T-cell (primary cell): Measurements from ENCODE around the gene ZFHX3. TPM values are rescaled to one million over a fixed set of nuclear protein-coding genes. Genes with fewer than 3 reads are reported as not detected.

Source experiments
- ATAC-seq, 4 experiments: fragments of 200-7000 bp in 3 of 4; fragments of 150-1000 bp in 1 of 4; cut with Tn5 transposase; replicated peaks in 1 of 4; 1 replicate in 3 of 4; 2 replicates in 1 of 4; pipeline ENCODE4 v1.10.0; 2021; ENCODE audit warnings: moderate library complexity in 3 of 4, mild to moderate bottlenecking in 2 of 4, moderate number of reproducible peaks in 1 of 4
- CTCF ChIA-PET, 2 donors: fragments of 300-600 bp; sonication (Branson Sonifier 250); formaldehyde crosslinking; loops; one replicate each; lab custom pipeline; 2022; ENCODE audit warnings: antibody characterized with exemption in 2 of 2; lab: Charles Lee
- POLR2A ChIA-PET, 2 donors: fragments of 300-600 bp; sonication (Branson Sonifier 250); formaldehyde crosslinking; loops; one replicate each; lab custom pipeline; 2022; ENCODE audit warnings: antibody characterized with exemption in 2 of 2; lab: Charles Lee
- DNase-seq, 35 experiments: peaks; one replicate each; pipeline versions ENCODE4 v3.0.0 to v3.0.0-alpha.2; 2013 to 2023
- H3K27ac ChIP-seq: one replicate; pipeline ENCODE4 v1.5.1; 2013; ENCODE audit warnings: low read length
- H3K27me3 ChIP-seq, 2 experiments: replicated peaks in 1 of 2; 1 replicate in 1 of 2; 2 replicates in 1 of 2; pipeline versions ENCODE4 v1.6.1 to v1.7.0; 2013; ENCODE audit warnings: low read length in 1 of 2, mixed read lengths in 1 of 2; ENCODE audit not compliant: control insufficient read depth in 2 of 2, insufficient read depth in 2 of 2; ENCODE audit errors: extremely low read depth in 1 of 2
- H3K36me3 ChIP-seq, 2 donors: 1 replicate in 1 of 2; 2 replicates in 1 of 2; pipeline versions ENCODE4 v1.6.1 to v1.7.0; 2013; ENCODE audit warnings: low read length in 1 of 2; ENCODE audit not compliant: control insufficient read depth in 2 of 2, insufficient read depth in 1 of 2; ENCODE audit errors: extremely low read depth in 1 of 2
- H3K4me1 ChIP-seq, 2 experiments: 1 replicate in 1 of 2; 2 replicates in 1 of 2; pipeline versions ENCODE4 v1.6.1 to v1.7.0; 2013; ENCODE audit warnings: low read length in 2 of 2, mixed read lengths in 1 of 2; ENCODE audit not compliant: insufficient read depth in 2 of 2, control insufficient read depth in 1 of 2; ENCODE audit errors: extremely low read depth in 1 of 2
- H3K4me3 ChIP-seq, 2 donors: 1 replicate in 1 of 2; 2 replicates in 1 of 2; pipeline versions ENCODE4 v1.5.1 to v1.7.0; 2013; ENCODE audit warnings: mild to moderate bottlenecking in 2 of 2, low read length in 1 of 2, moderate library complexity in 1 of 2; ENCODE audit not compliant: control insufficient read depth in 1 of 2; ENCODE audit errors: extremely low read depth in 1 of 2
- H3K9me3 ChIP-seq: 2 replicates; pipeline ENCODE4 v1.7.0; 2013
- H3K27ac Mint-ChIP-seq, 2 donors: one replicate each; pipeline ENCODE4 v1.8.0; 2020 to 2021; ENCODE audit warnings: mild to moderate bottlenecking in 2 of 2, mixed read lengths in 2 of 2
- H3K27me3 Mint-ChIP-seq, 2 donors: one replicate each; pipeline ENCODE4 v1.8.0; 2021 to 2022; ENCODE audit warnings: mixed read lengths in 2 of 2
- H3K36me3 Mint-ChIP-seq: one replicate; pipeline ENCODE4 v1.8.0; 2021; ENCODE audit warnings: mixed read lengths
- H3K4me1 Mint-ChIP-seq, 3 donors: one replicate each; pipeline ENCODE4 v1.8.0; 2020 to 2022; ENCODE audit warnings: mixed read lengths in 3 of 3, mild to moderate bottlenecking in 1 of 3
- H3K4me3 Mint-ChIP-seq, 3 donors: one replicate each; pipeline ENCODE4 v1.8.0; 2020 to 2022; ENCODE audit warnings: mild to moderate bottlenecking in 3 of 3, mixed read lengths in 3 of 3, moderate library complexity in 3 of 3
- H3K9me3 Mint-ChIP-seq, 3 donors: one replicate each; pipeline ENCODE4 v1.8.0; 2020 to 2022; ENCODE audit warnings: mixed read lengths in 3 of 3
- WGBS: methylation state at CpG from one replicate; pipeline ENCODE4 v1.1.5; 2013; ENCODE audit warnings: missing lambda C conversion rate; ENCODE audit not compliant: insufficient coverage; 5-methylcytosine and 5-hydroxymethylcytosine counted together
- total RNA-seq, 35 experiments: library from RNA in 6 of 35; stranded (reverse) in 6 of 35; fragments of 120-200 nt in 1 of 35; gene quantifications; one replicate each; pipeline versions ENCODE4 v1.2.1 to v1.2.4 and lab custom pipeline; 2013 to 2026

Gene ZFHX3
- total RNA-seq, 5 donors from 2014 or later (not counting 1 experiment from before 2014, with no cell fraction given): 0.35 to 2.1 (median 1.0) TPM

- H3K4me3 ChIP-seq: no peak overlapping the region
- no peaks in the 10 kb centered on the region for H3K4me1 Mint-ChIP-seq
Measured at GRCh38 chr16:72838586-72838910, 209.4 kb downstream of the ZFHX3 start.

GRCh38 chr16:72837846-72838585, 209.9 kb downstream of the ZFHX3 start:
- H3K4me1 Mint-ChIP-seq: no peaks in the 10 kb centered on the region
- no peak overlapping the region for H3K27ac Mint-ChIP-seq

More at GRCh38 chr16:72838586-72838910, 209.4 kb downstream of the ZFHX3 start:
- ATAC-seq: no peak
- Mint-ChIP-seq H3K27me3 (no peaks in the 10 kb centered on the region), H3K4me3 (no peak overlapping the region), H3K9me3 (no peaks in the 10 kb centered on the region), H3K36me3 (no peaks in the 10 kb centered on the region), H3K27ac (no peak overlapping the region)
- no peak for DNase-seq
- WGBS: no CpG with 5 or more reads among the region's 11 CpGs
- H3K27me3 ChIP-seq: peaks cover 0 to 2% of the 10 kb centered on the region in 2 experiments
- ChIA-PET POLR2A (no interaction called here), CTCF (no interaction called here)
- H3K9me3 ChIP-seq: no peaks in the 10 kb centered on the region
- no peak overlapping the region for H3K27ac ChIP-seq
- H3K4me1 ChIP-seq: no peaks in the 10 kb centered on the region
- H3K36me3 ChIP-seq: no peaks in the 10 kb centered on the region

GRCh38 chr16:72836985-72837384, 210.9 kb downstream of the ZFHX3 start:
- Histone ChIP-seq H3K4me3 (no peak overlapping the region), H3K27ac (no peak overlapping the region), H3K27me3 (peaks cover 0 to 2% of the 10 kb centered on the region in 2 experiments), H3K36me3 (no peaks in the 10 kb centered on the region), H3K4me1 (no peaks in the 10 kb centered on the region), H3K9me3 (no peaks in the 10 kb centered on the region)
- no peak for ATAC-seq
- ChIA-PET POLR2A (no interaction called here), CTCF (interaction anchor here in 1 of 2 donors (0.7 kb wide), 1 partner anchor 203 kb away, joined by 4 read pairs; no protein-coding TSS in a partner anchor)
- no peak for DNase-seq
- no peak overlapping the region for H3K27ac Mint-ChIP-seq
- H3K36me3 Mint-ChIP-seq: no peaks in the 10 kb centered on the region
- no peaks in the 10 kb centered on the region for H3K4me1 Mint-ChIP-seq
- WGBS: 90% methylated on average over 5 of the region's 8 CpGs
- H3K4me3 Mint-ChIP-seq: no peak overlapping the region
- no peaks in the 10 kb centered on the region for H3K27me3 Mint-ChIP-seq
- no peaks in the 10 kb centered on the region for H3K9me3 Mint-ChIP-seq

More at GRCh38 chr16:72837846-72838585, 209.9 kb downstream of the ZFHX3 start:
- H3K4me1 ChIP-seq: no peaks in the 10 kb centered on the region
- Mint-ChIP-seq H3K4me3 (no peak overlapping the region), H3K27me3 (no peaks in the 10 kb centered on the region), H3K9me3 (no peaks in the 10 kb centered on the region), H3K36me3 (no peaks in the 10 kb centered on the region)
- ChIA-PET POLR2A (no interaction called here), CTCF (no interaction called here)
- no peaks in the 10 kb centered on the region for H3K36me3 ChIP-seq
- H3K4me3 ChIP-seq: no peak overlapping the region
- ATAC-seq: no peak
- no CpG with 5 or more reads among the region's 9 CpGs for WGBS
- H3K27me3 ChIP-seq: peaks cover 0 to 2% of the 10 kb centered on the region in 2 experiments
- no peaks in the 10 kb centered on the region for H3K9me3 ChIP-seq
- H3K27ac ChIP-seq: no peak overlapping the region
- no peak for DNase-seq

GRCh38 chr16:72836181-72836580, 211.7 kb downstream of the ZFHX3 start:
- Mint-ChIP-seq H3K36me3 (no peaks in the 10 kb centered on the region), H3K27ac (no peak overlapping the region), H3K4me3 (no peak overlapping the region), H3K27me3 (peaks cover 0 to 3% of the 10 kb centered on the region in 2 donors), H3K9me3 (no peaks in the 10 kb centered on the region), H3K4me1 (no peaks in the 10 kb centered on the region)
- Histone ChIP-seq H3K27me3 (peaks cover 0 to 2% of the 10 kb centered on the region in 2 experiments), H3K4me1 (no peaks in the 10 kb centered on the region), H3K27ac (no peak overlapping the region), H3K9me3 (no peaks in the 10 kb centered on the region), H3K36me3 (no peaks in the 10 kb centered on the region), H3K4me3 (no peak overlapping the region)
- 82% methylated on average over 4 of the region's 7 CpGs for WGBS
- POLR2A ChIA-PET: no interaction called here
- ATAC-seq (no peak), DNase-seq (no peak)
- CTCF ChIA-PET: no interaction called here

- DNase-seq (no peak), ATAC-seq (no peak)
- no peak overlapping the region for H3K27ac ChIP-seq
- no peaks in the 10 kb centered on the region for H3K36me3 Mint-ChIP-seq
- no peaks in the 10 kb centered on the region for H3K36me3 ChIP-seq
- CTCF ChIA-PET: interaction anchor here in 1 of 2 donors (0.6 kb wide), 2 partner anchors 242 to 619 kb away, joined by 3 to 7 read pairs; no protein-coding TSS in a partner anchor
- H3K4me3 Mint-ChIP-seq: no peak overlapping the region
- H3K27ac Mint-ChIP-seq: no peak overlapping the region
- H3K9me3 Mint-ChIP-seq: no peaks in the 10 kb centered on the region
- H3K27me3 ChIP-seq: no peaks in the 10 kb centered on the region
- no peaks in the 10 kb centered on the region for H3K9me3 ChIP-seq
- POLR2A ChIA-PET: interaction anchor here in 1 of 2 donors (0.6 kb wide), 1 partner anchor 622 kb away, joined by 3 read pairs; no protein-coding TSS in a partner anchor
- H3K4me1 ChIP-seq: no peaks in the 10 kb centered on the region
- peaks cover 0 to 4% of the 10 kb centered on the region in 2 donors for H3K27me3 Mint-ChIP-seq
- H3K4me3 ChIP-seq: no peak overlapping the region
- no peaks in the 10 kb centered on the region for H3K4me1 Mint-ChIP-seq
- no CpG with 5 or more reads among the region's 7 CpGs for WGBS
Measured at GRCh38 chr16:72835086-72835485, 212.8 kb downstream of the ZFHX3 start.

GRCh38 chr16:72834499-72834898, 213.4 kb downstream of the ZFHX3 start:
- CTCF ChIA-PET: interaction anchor here (0.6 kb wide), 2 partner anchors 19 to 511 kb away, joined by 3 read pairs; no protein-coding TSS in a partner anchor

More at GRCh38 chr16:72834499-72834898, 213.4 kb downstream of the ZFHX3 start:
- no peak overlapping the region for H3K4me3 Mint-ChIP-seq
- Histone ChIP-seq H3K4me3 (no peak overlapping the region), H3K4me1 (no peaks in the 10 kb centered on the region), H3K36me3 (no peaks in the 10 kb centered on the region), H3K27ac (no peak overlapping the region), H3K9me3 (no peaks in the 10 kb centered on the region), H3K27me3 (no peaks in the 10 kb centered on the region)
- DNase-seq (no peak), ATAC-seq (no peak)
- POLR2A ChIA-PET: interaction anchor here in 1 of 2 donors (0.6 kb wide), 1 partner anchor 1447 kb away, joined by 3 read pairs; no protein-coding TSS in a partner anchor
- WGBS: 93% methylated on average over 3 of the region's 9 CpGs
- H3K4me1 Mint-ChIP-seq: no peaks in the 10 kb centered on the region
- no peaks in the 10 kb centered on the region for H3K9me3 Mint-ChIP-seq
- no peaks in the 10 kb centered on the region for H3K36me3 Mint-ChIP-seq
- H3K27me3 Mint-ChIP-seq: peaks cover 0 to 4% of the 10 kb centered on the region in 2 donors
- H3K27ac Mint-ChIP-seq: no peak overlapping the region
